HepG2 (cell line): ENCODE measurements around the gene CD3G. TPM values are rescaled to one million over a fixed set of nuclear protein-coding genes. Genes with fewer than 3 reads are reported as not detected.

Source experiments
- ADNP ChIP-seq: sonication (generic); formaldehyde crosslinking; IDR thresholded peaks from 2 replicates; pipeline ENCODE4 v1.4.0; 2020; ENCODE audit warnings: missing genetic modification reagents
- ERF ChIP-seq: IDR thresholded peaks from 2 replicates; pipeline ENCODE4 v1.6.1; 2018; ENCODE audit warnings: missing biosample characterization, missing genetic modification reagents
- JARID2 ChIP-seq: sonication (generic); formaldehyde crosslinking; IDR thresholded peaks from 2 replicates; pipeline ENCODE4 v1.8.1; 2023; ENCODE audit warnings: missing genetic modification reagents, inconsistent platforms; ENCODE audit not compliant: insufficient replicate concordance
- KAT2B ChIP-seq: fragments of 150-350 bp; IDR thresholded peaks from 2 replicates; pipeline ENCODE4 v1.6.1; 2014; ENCODE audit warnings: low read depth, low read length, borderline replicate concordance
- KAT7 ChIP-seq: IDR thresholded peaks from 2 replicates; pipeline ENCODE4 v1.6.1; 2018; ENCODE audit warnings: borderline replicate concordance, missing compliant biosample characterization
- KDM2A ChIP-seq: sonication (generic); formaldehyde crosslinking; IDR thresholded peaks from 2 replicates; pipeline ENCODE4 v1.4.0; 2020; ENCODE audit warnings: low read depth, missing genetic modification reagents, borderline replicate concordance
- NFE2 ChIP-seq: sonication (generic); formaldehyde crosslinking; IDR thresholded peaks from 2 replicates; pipeline ENCODE4 v1.4.0; 2020; ENCODE audit warnings: missing genetic modification reagents
- RAD21 ChIP-seq: fragments of 450-650 bp; formaldehyde crosslinking; IDR thresholded peaks from 2 replicates; pipeline ENCODE4 v1.5.0; 2020; ENCODE audit warnings: mild to moderate bottlenecking
- SMARCC2 ChIP-seq: fragments of 450-650 bp; IDR thresholded peaks from 2 replicates; pipeline ENCODE4 v1.6.1; 2017; ENCODE audit warnings: antibody characterized with exemption, mild to moderate bottlenecking
- SNRNP70 ChIP-seq: fragments of 200-400 bp; formaldehyde crosslinking; IDR thresholded peaks from 2 replicates; pipeline ENCODE4 v1.6.1; 2017; ENCODE audit warnings: mild to moderate bottlenecking, low read depth, low read length, moderate library complexity
- SSRP1 ChIP-seq: IDR thresholded peaks from 2 replicates; pipeline ENCODE4 v1.6.1; 2016; ENCODE audit warnings: control low read depth
- STAG1 ChIP-seq: sonication (generic); formaldehyde crosslinking; IDR thresholded peaks from 2 replicates; pipeline ENCODE4 v1.4.0; 2020; ENCODE audit warnings: missing genetic modification reagents
- STAT5B ChIP-seq: sonication (generic); formaldehyde crosslinking; IDR thresholded peaks from 2 replicates; pipeline ENCODE4 v1.4.0; 2020; ENCODE audit warnings: missing genetic modification reagents
- TOE1 ChIP-seq: sonication (generic); formaldehyde crosslinking; IDR thresholded peaks from 2 replicates; pipeline ENCODE4 v1.4.0; 2020; ENCODE audit warnings: mild to moderate bottlenecking, missing genetic modification reagents
- ZFYVE20 ChIP-seq: sonication (generic); formaldehyde crosslinking; IDR thresholded peaks from 2 replicates; pipeline ENCODE4 v1.8.0; 2023; ENCODE audit warnings: low read depth, mild to moderate bottlenecking, moderate library complexity, missing genetic modification reagents, borderline replicate concordance
- ZNF468 ChIP-seq: sonication (generic); formaldehyde crosslinking; IDR thresholded peaks from 2 replicates; pipeline ENCODE4 v1.8.0; 2022; ENCODE audit warnings: mild to moderate bottlenecking, moderate library complexity, missing genetic modification reagents
- ZNF782 ChIP-seq: sonication (generic); formaldehyde crosslinking; IDR thresholded peaks from 2 replicates; pipeline ENCODE4 v1.4.0; 2020; ENCODE audit warnings: missing genetic modification reagents, mild to moderate bottlenecking, borderline replicate concordance
- ZNF792 ChIP-seq: IDR thresholded peaks from 2 replicates; pipeline ENCODE4 v1.6.1; 2016
- ZSCAN25 ChIP-seq: sonication (generic); formaldehyde crosslinking; IDR thresholded peaks from 2 replicates; pipeline ENCODE4 v1.8.0; 2022; ENCODE audit warnings: mild to moderate bottlenecking, missing genetic modification reagents
- polyA plus RNA-seq, 8 experiments: library from polyadenylated mRNA; depleted of rRNA in 3 of 8; stranded (reverse) in 7 of 8; unstranded in 1 of 8; fragments of >200 nt; fragmentation: Illumina TruSeq in 4 of 8; extraction: Trizol in 4 of 8; gene quantifications; 2 replicates each; pipeline versions ENCODE4 v1.2.1 to v1.2.3, GENCODE V29; 2011 to 2016; ENCODE audit warnings: low read depth in 4 of 8, missing spikeins in 1 of 8, mixed read lengths in 1 of 8; ENCODE audit not compliant: insufficient read depth in 1 of 8
- total RNA-seq, 5 experiments: library from RNA; depleted of rRNA; stranded (reverse); fragments of >200 nt; fragmentation: Illumina TruSeq; extraction: Trizol; gene quantifications; 2 replicates each; pipeline ENCODE4 v1.2.3, GENCODE V29; 2016; ENCODE audit warnings: low read depth in 1 of 5
- TF ChIP-seq, protein P1 (sequence below): sonication (generic); formaldehyde crosslinking; IDR thresholded peaks from 2 replicates; pipeline ENCODE4 v1.5.1; 2020; ENCODE audit warnings: missing genetic modification reagents, mild to moderate bottlenecking, borderline replicate concordance
- TF ChIP-seq, protein P2 (sequence below): sonication (generic); formaldehyde crosslinking; IDR thresholded peaks from 2 replicates; pipeline ENCODE4 v1.4.0; 2020; ENCODE audit warnings: missing genetic modification reagents
- TF ChIP-seq, protein P3 (sequence below): sonication (generic); formaldehyde crosslinking; IDR thresholded peaks from 2 replicates; pipeline ENCODE4 v1.5.0; 2020; ENCODE audit warnings: missing genetic modification reagents, mild to moderate bottlenecking, borderline replicate concordance
- TF ChIP-seq, protein P4 (sequence below): sonication (generic); formaldehyde crosslinking; IDR thresholded peaks from 2 replicates; pipeline ENCODE4 v1.8.1; 2023; ENCODE audit warnings: mild to moderate bottlenecking, inconsistent platforms, moderate library complexity, missing genetic modification reagents, borderline replicate concordance
- TF ChIP-seq, protein P5 (sequence below): sonication (generic); formaldehyde crosslinking; IDR thresholded peaks from 2 replicates; pipeline ENCODE4 v1.5.1; 2020; ENCODE audit warnings: missing genetic modification reagents, mild to moderate bottlenecking, borderline replicate concordance

CD3G gene
- total and polyA plus RNA-seq, 2 of the 13 experiments (the other 11 are each of a cell fraction or from before 2014, with no cell fraction given), result not detected

DNA sequence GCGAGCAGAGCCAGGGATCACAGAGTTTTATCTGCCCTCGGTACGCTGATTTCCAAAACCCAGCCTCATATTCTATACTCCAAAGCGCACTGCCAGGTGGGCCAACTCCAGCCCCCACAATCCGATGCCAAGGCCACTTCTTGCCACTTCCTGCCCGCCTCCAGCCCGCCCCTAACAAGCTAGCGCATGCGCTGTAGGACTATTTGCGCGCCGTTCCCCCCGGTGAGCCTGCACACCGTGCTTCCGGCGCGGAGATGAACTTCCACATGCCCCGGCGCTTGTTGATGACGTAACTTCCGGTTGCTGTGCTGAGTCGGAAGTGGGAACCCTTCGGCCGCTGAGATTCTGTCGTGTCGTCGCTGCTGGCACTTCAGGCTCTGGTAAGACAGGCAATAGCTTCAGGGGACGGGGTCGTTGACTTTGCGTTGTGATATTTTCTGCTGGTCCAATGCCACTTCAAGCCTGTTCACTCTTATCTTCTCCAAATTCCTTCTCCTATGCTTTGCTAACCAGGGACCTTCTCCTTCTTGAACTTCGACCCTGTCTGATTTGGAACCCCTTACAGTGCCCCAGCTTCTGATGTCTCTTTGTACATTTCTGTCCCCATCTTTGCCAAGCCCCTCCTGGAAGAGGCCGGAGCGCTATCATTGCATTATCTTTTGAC is 15.3 kb downstream of the CD3G start, which contains the start of gene UBE4A (continued):
- TF ChIP-seq KDM2A (CRISPR knock-in tag), result peak; percentile 91
- TF ChIP-seq, protein P1, sequence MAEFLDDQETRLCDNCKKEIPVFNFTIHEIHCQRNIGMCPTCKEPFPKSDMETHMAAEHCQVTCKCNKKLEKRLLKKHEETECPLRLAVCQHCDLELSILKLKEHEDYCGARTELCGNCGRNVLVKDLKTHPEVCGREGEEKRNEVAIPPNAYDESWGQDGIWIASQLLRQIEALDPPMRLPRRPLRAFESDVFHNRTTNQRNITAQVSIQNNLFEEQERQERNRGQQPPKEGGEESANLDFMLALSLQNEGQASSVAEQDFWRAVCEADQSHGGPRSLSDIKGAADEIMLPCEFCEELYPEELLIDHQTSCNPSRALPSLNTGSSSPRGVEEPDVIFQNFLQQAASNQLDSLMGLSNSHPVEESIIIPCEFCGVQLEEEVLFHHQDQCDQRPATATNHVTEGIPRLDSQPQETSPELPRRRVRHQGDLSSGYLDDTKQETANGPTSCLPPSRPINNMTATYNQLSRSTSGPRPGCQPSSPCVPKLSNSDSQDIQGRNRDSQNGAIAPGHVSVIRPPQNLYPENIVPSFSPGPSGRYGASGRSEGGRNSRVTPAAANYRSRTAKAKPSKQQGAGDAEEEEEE (CRISPR knock-in tag), result no peak
- no peak for TF ChIP-seq ZNF782 (CRISPR knock-in tag)
- 0 out of 2 replicates have a peak, but pooled peaks have one; percentile 55 for TF ChIP-seq ZNF792
- 0 out of 2 replicates have a peak, but pooled peaks have one; percentile 30 for TF ChIP-seq STAT5B (CRISPR knock-in tag)
- TF ChIP-seq KAT7 (CRISPR knock-in tag), result peak; percentile 88; the same call in 1 of the 2 replicates
- no peak for TF ChIP-seq SMARCC2
- no peak for TF ChIP-seq SSRP1 (CRISPR knock-in tag)
- peak; percentile 20; the same call in 1 of the 2 replicates for TF ChIP-seq RAD21 (CRISPR knock-in tag)
- TF ChIP-seq JARID2 (CRISPR knock-in tag), result no peak
- TF ChIP-seq, protein P2, sequence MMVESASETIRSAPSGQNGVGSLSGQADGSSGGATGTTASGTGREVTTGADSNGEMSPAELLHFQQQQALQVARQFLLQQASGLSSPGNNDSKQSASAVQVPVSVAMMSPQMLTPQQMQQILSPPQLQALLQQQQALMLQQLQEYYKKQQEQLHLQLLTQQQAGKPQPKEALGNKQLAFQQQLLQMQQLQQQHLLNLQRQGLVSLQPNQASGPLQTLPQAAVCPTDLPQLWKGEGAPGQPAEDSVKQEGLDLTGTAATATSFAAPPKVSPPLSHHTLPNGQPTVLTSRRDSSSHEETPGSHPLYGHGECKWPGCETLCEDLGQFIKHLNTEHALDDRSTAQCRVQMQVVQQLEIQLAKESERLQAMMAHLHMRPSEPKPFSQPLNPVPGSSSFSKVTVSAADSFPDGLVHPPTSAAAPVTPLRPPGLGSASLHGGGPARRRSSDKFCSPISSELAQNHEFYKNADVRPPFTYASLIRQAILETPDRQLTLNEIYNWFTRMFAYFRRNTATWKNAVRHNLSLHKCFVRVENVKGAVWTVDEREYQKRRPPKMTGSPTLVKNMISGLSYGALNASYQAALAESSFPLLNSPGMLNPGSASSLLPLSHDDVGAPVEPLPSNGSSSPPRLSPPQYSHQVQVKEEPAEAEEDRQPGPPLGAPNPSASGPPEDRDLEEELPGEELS (CRISPR knock-in tag), result peak; percentile 50; the same call in 1 of the 2 replicates
- TF ChIP-seq, protein P3, sequence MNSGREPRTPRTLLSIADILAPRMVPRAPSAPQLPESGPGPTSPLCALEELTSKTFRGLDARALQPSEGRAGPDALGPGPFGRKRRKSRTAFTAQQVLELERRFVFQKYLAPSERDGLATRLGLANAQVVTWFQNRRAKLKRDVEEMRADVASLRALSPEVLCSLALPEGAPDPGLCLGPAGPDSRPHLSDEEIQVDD (CRISPR knock-in tag), result no peak
- no peak for TF ChIP-seq KAT2B
- TF ChIP-seq ZFYVE20, result no peak
- no peak for TF ChIP-seq SNRNP70
- peak; percentile 2; the same call in 1 of the 2 replicates for TF ChIP-seq STAG1
- 0 out of 2 replicates have a peak, but pooled peaks have one; percentile 59 for TF ChIP-seq ZNF468 (CRISPR knock-in tag)
- TF ChIP-seq, protein P4, sequence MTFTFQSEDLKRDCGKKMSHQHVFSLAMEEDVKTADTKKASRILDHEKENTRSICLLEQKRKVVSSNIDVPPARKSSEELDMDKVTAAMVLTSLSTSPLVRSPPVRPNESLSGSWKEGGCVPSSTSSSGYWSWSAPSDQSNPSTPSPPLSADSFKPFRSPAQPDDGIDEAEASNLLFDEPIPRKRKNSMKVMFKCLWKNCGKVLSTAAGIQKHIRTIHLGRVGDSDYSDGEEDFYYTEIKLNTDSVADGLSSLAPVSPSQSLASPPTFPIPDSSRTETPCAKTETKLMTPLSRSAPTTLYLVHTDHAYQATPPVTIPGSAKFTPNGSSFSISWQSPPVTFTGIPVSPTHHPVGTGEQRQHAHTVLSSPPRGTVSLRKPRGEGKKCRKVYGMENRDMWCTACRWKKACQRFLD (CRISPR knock-in tag), result no peak
- TF ChIP-seq ADNP (CRISPR knock-in tag), result peak; percentile 93
- TF ChIP-seq ERF, result peak; percentile 91
- TF ChIP-seq TOE1 (CRISPR knock-in tag), result no peak
- TF ChIP-seq NFE2, result no peak
- TF ChIP-seq, protein P5, sequence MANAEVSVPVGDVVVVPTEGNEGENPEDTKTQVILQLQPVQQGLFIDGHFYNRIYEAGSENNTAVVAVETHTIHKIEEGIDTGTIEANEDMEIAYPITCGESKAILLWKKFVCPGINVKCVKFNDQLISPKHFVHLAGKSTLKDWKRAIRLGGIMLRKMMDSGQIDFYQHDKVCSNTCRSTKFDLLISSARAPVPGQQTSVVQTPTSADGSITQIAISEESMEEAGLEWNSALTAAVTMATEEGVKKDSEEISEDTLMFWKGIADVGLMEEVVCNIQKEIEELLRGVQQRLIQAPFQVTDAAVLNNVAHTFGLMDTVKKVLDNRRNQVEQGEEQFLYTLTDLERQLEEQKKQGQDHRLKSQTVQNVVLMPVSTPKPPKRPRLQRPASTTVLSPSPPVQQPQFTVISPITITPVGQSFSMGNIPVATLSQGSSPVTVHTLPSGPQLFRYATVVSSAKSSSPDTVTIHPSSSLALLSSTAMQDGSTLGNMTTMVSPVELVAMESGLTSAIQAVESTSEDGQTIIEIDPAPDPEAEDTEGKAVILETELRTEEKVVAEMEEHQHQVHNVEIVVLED (CRISPR knock-in tag), result peak; percentile 79
- TF ChIP-seq ZSCAN25 (CRISPR knock-in tag), result no peak
